Activated effector memory CD4-positive, alpha-beta T cell treated with Interleukin-2 at 50 U/mL for 16 hours (primary cell): Measurements from ENCODE around the gene DMRTA1.
"Not testable (repeated sequence)": the region's sequence is repeated elsewhere in the genome, so short reads cannot be mapped to it uniquely, and the experiment has no call there.

Experiments used
- DNase-seq: peaks from one replicate; pipeline ENCODE4 v3.0.0-alpha.2; 2020

Gene DMRTA1

GRCh38 chr9:22446589-22446949 lies at the start of gene DMRTA1:
DMRTA1 (plus strand) TSS chr9:22446824; CDS start chr9:22447066, 242 bp downstream.
- DNase-seq, result no peak

- no peak for DNase-seq
Measured at GRCh38 chr9:22401671-22402070, 45.0 kb upstream of the DMRTA1 start.

GRCh38 chr9:22405869-22406659 lies 40.6 kb upstream of the DMRTA1 start:
- no peak for DNase-seq

GRCh38 chr9:22413884-22414283 lies 32.7 kb upstream of the DMRTA1 start:
- DNase-seq, result no peak

GRCh38 chr9:22415941-22416691 lies 30.5 kb upstream of the DMRTA1 start:
- no peak for DNase-seq

- DNase-seq, result no peak
Measured at GRCh38 chr9:22416692-22417060, 29.9 kb upstream of the DMRTA1 start.

GRCh38 chr9:22423566-22423965 lies 23.1 kb upstream of the DMRTA1 start:
- no peak for DNase-seq

GRCh38 chr9:22424616-22425015 lies 22.0 kb upstream of the DMRTA1 start:
- DNase-seq, result no peak

- DNase-seq, result no peak
Measured at GRCh38 chr9:22425551-22425950, 21.1 kb upstream of the DMRTA1 start.

- DNase-seq, result no peak
Measured at GRCh38 chr9:22427226-22427880, 19.3 kb upstream of the DMRTA1 start.

GRCh38 chr9:22433691-22434090 lies 12.9 kb upstream of the DMRTA1 start:
- no peak for DNase-seq

- not testable (repeated sequence) for DNase-seq
Measured at GRCh38 chr9:22435252-22435651, 11.4 kb upstream of the DMRTA1 start.

- not testable (repeated sequence) for DNase-seq
Measured at GRCh38 chr9:22437461-22438067, 9.1 kb upstream of the DMRTA1 start.

- no peak for DNase-seq
Measured at GRCh38 chr9:22440841-22441240, 5.8 kb upstream of the DMRTA1 start.

- no peak for DNase-seq
Measured at GRCh38 chr9:22446950-22447617, 460 bp downstream of the DMRTA1 start.

GRCh38 chr9:22447618-22448305 lies 1.1 kb downstream of the DMRTA1 start:
- DNase-seq, result no peak

- no peak for DNase-seq
Measured at GRCh38 chr9:22449719-22450118, 3.1 kb downstream of the DMRTA1 start.

GRCh38 chr9:22452415-22453010 lies 5.9 kb downstream of the DMRTA1 start:
- DNase-seq, result peak; percentile 9

GRCh38 chr9:22454016-22454415 lies 7.4 kb downstream of the DMRTA1 start:
- DNase-seq, result no peak

GRCh38 chr9:22455181-22455580 lies 8.6 kb downstream of the DMRTA1 start:
- DNase-seq, result no peak

- DNase-seq, result no peak
Measured at GRCh38 chr9:22457448-22457847, 10.8 kb downstream of the DMRTA1 start.

- no peak for DNase-seq
Measured at GRCh38 chr9:22463205-22463604, 16.6 kb downstream of the DMRTA1 start.
